ENCODE data around the gene PCYT2. TPM values are rescaled to one million over a fixed set of nuclear protein-coding genes. Genes with fewer than 3 reads are reported as not detected.

The PCYT2 gene
- total and polyA plus RNA-seq, 9 of the 15 experiments (the other 6 are each of a cell fraction or from before 2014, with no cell fraction given): 0.92 to 134 (median 82.5) TPM

DNA sequence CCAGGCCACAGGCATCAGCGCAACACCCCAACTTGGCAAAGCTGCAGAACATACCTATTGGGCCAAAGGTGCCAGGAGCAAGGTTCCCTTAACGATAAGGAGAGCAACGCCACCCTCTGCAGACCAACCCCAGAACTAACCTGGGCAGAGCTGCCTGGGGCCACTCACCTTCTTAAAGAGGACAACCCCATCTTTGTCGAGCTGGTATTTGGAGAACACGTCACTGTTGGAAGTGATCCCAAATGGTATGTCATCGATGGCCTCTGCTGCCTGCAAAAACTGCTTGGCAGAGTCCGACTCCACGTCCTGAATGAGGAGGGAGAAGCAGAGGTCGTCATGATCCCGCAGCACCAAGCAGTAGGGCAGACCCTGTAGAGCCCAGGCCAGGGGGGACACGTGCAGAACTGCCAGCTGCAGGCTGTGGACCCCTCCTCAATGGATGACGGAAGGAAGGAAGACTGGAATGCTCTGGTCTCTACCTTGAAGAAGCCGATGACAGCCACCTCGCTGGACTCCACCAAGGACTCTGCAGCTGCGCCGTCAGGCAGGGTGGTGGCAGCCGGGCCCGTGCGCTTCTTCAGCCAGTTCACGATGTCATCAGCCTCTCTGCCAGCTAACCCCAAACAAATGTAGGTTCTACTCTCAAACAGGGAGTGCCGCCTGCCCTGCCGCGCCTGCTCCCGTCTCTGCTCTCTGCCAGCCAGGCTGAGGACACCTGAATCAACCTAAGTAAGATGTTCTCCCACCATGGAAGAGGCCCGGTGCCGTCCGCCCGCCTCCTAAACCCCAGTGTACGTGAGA lies 56.0 kb downstream of the PCYT2 start:
- BruUV-seq (replicated peaks): no TSS peak
- 95% methylated on average over 24 of the region's 29 CpGs for WGBS (ENCODE audit: insufficient coverage, low coverage, missing lambda C conversion rate)
- ChIA-PET POLR2A (interaction anchor here (0.6 to 8.3 kb wide), 7 partner anchors 13 to 132 kb away, joined by 3 to 85 read pairs (median 4); no protein-coding TSS in a partner anchor), CTCF (ENCODE audit: low intra/inter-chr PET ratio) (no interaction called here)
- peaks cover 16% of the 10 kb centered on the region for H3K9me1 ChIP-seq (ENCODE audit: control insufficient read depth, insufficient read depth, low read length)
- intact Hi-C loops (cut with micrococcal nuclease) (no loop called here), in situ Hi-C loops (cut with MboI) (no loop called here)
- FAIRE-seq: no peak
- H3K36me3 ChIP-seq (ENCODE audit: control insufficient read depth, insufficient read depth, low read length): peaks cover 95% of the 10 kb centered on the region
- peaks cover 18 to 30% of the 10 kb centered on the region in 2 experiments for H3K4me1 ChIP-seq (replicated peaks in 1 of 2; ENCODE audit: control insufficient read depth in 2 of 2, insufficient read depth in 2 of 2, low read length in 2 of 2)
- no peak overlapping the region for H3K4me2 ChIP-seq (ENCODE audit: insufficient read depth, low read length)
- 0 out of 4 replicates have a peak overlapping the region, but pooled peaks of 1 of the 2 experiments have one; percentile 1 for H3K9ac ChIP-seq (ENCODE audit: insufficient read depth in 1 of 2, low read depth in 2 of 2, low read length in 2 of 2)
- H2AFZ ChIP-seq (ENCODE audit: low read depth, low read length): no peak overlapping the region
- H4K20me1 ChIP-seq (replicated peaks; ENCODE audit: control insufficient read depth, insufficient read depth, low read length): peaks cover 25% of the 10 kb centered on the region
- DNase-seq (ENCODE audit: extremely low read depth in 1 of 4, low spot score in 3 of 4): peak in 1 of 4 experiments; percentile 6
- TF ChIP-seq POLR2AphosphoS5 (IDR thresholded peaks at IDR 0.05; ENCODE audit: control insufficient read depth, insufficient read depth, low read depth, low read length): peak; percentile 58; the same call in 1 of the 2 replicates
- 0 out of 2 replicates have a peak, but pooled peaks have one; percentile 17 for TF ChIP-seq POLR2A (conservative IDR thresholded peaks at IDR 0.05)
- peak in 1 of 3 experiments; percentile 10; a peak in 1 of 6 replicates for TF ChIP-seq CTCF (IDR thresholded peaks at IDR 0.05 in 2 of 3, conservative IDR thresholded peaks at IDR 0.05 in 1 of 3; ENCODE audit: insufficient read depth in 2 of 3, low read depth in 1 of 3, low read length in 3 of 3)
- TF ChIP-seq POLR2G (IDR thresholded peaks at IDR 0.05; ENCODE audit: low read depth, low read length): peak; percentile 73
- peak; percentile 87 for TF ChIP-seq RBM22 (IDR thresholded peaks at IDR 0.05; ENCODE audit: low read depth, low read length, poor library complexity, severe bottlenecking)
- no peak for TF ChIP-seq HNRNPUL1 (IDR thresholded peaks at IDR 0.05; ENCODE audit: low read length)
- TF ChIP-seq KDM5B (IDR thresholded peaks at IDR 0.05; ENCODE audit: insufficient replicate concordance, low read depth, low read length): peak; percentile 25
- TF ChIP-seq POLR2AphosphoS2 (IDR thresholded peaks at IDR 0.05; ENCODE audit: low read length): 0 out of 2 replicates have a peak, but pooled peaks have one; percentile 17
- no peak for TF ChIP-seq NBN (IDR thresholded peaks at IDR 0.05; ENCODE audit: low read depth)
- TF ChIP-seq ZBTB1 (CRISPR knock-in tag; IDR thresholded peaks at IDR 0.05; ENCODE audit: borderline replicate concordance, low read depth): no peak
- TF ChIP-seq SUPT5H (IDR thresholded peaks at IDR 0.05): peak; percentile 43
- TF ChIP-seq RBFOX2 (IDR thresholded peaks at IDR 0.05; ENCODE audit: low read depth, low read length): peak; percentile 75
- no peak for ATAC-seq
- H3K27me3 ChIP-seq (ENCODE audit: control insufficient read depth in 2 of 2, insufficient read depth in 2 of 2, low read length in 2 of 2): no peaks in the 10 kb centered on the region
- peaks cover 76% of the 10 kb centered on the region for H3K79me2 ChIP-seq (ENCODE audit: control insufficient read depth, insufficient read depth, low read length)
- H3K9me3 ChIP-seq (replicated peaks; ENCODE audit: control insufficient read depth, insufficient read depth, low read depth, low read length): no peaks in the 10 kb centered on the region
- H3K27ac ChIP-seq (ENCODE audit: extremely low read depth, low read depth, low read length): no peak overlapping the region; the same call in 2 of the 3 replicates
- no peak overlapping the region for H3K4me3 ChIP-seq
